ENCODE results near the gene VASN.

The VASN gene

DNA sequence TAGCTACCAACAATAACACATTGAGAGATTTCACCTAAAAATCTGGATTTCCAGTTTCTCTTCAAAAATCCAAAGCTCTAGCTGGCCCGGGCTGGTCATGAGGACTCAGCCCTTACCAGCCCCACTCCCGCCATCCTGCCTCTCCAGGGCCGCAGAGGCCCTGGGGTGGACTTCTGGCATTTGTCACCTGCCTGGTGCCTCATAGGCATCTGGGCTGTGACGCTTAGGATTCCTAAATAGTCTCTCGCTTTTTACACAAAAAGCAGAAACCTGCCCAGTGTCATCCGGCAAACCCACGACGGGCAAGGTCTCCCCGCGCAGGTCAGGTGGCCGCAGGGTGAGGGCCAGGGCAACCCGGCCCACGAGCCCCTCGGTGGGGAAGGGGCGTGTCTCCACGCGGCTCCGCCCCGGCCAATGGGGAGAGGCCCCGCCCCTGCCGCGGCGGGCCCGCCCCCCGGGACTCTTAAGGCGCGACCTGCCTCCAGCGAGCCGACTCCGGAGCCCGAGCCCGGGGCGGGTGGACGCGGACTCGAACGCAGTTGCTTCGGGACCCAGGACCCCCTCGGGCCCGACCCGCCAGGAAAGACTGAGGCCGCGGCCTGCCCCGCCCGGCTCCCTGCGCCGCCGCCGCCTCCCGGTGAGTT lies at the start of gene VASN:
Gene VASN, plus strand, starts transcription at position 492 of the 644 bp plus-strand sequence. CDS start 9,030 bp downstream, outside the sequence.
- Histone ChIP-seq H3K4me1 (ENCODE audit: control insufficient read depth, insufficient read depth, low read length, unreplicated experiment) (peaks cover 55% of the 10 kb centered on the region), H3K27ac (ENCODE audit: low read depth, low read length) (peak within 1 kb of the TSS; percentile 98), H3K79me2 (ENCODE audit: control insufficient read depth, insufficient read depth, low read length, unreplicated experiment) (peaks cover 43% of the 10 kb centered on the region)

GRCh38 chr16:4322121-4323052 lies 49.3 kb upstream of the VASN start:
- H3K4me1 ChIP-seq (ENCODE audit: control insufficient read depth, insufficient read depth, low read length, unreplicated experiment) = peaks cover 53% of the 10 kb centered on the region
- no peak overlapping the region for H2AFZ ChIP-seq (ENCODE audit: low read length, unreplicated experiment)
- H3K4me3 ChIP-seq (ENCODE audit: low read depth, low read length) = no peak overlapping the region
- H3K27ac ChIP-seq (ENCODE audit: low read depth, low read length) = no peak overlapping the region
- no peaks in the 10 kb centered on the region for H3K27me3 ChIP-seq (ENCODE audit: insufficient read depth, low read length)
- H3K79me2 ChIP-seq (ENCODE audit: control insufficient read depth, insufficient read depth, low read length, unreplicated experiment) = peaks cover 90% of the 10 kb centered on the region
- H3K36me3 ChIP-seq (ENCODE audit: insufficient read depth, low read length) = no peaks in the 10 kb centered on the region

More for the DNA sequence above, at the start of gene VASN:
- H3K36me3 ChIP-seq (ENCODE audit: insufficient read depth, low read length) = no peaks in the 10 kb centered on the region
- H3K27me3 ChIP-seq (ENCODE audit: insufficient read depth, low read length) = no peaks in the 10 kb centered on the region
- peak within 1 kb of the TSS; percentile 100 for H3K4me3 ChIP-seq (ENCODE audit: low read depth, low read length)
- no peak within 1 kb of the TSS for H2AFZ ChIP-seq (ENCODE audit: low read length, unreplicated experiment)

- peaks cover 87% of the 10 kb centered on the region for H3K79me2 ChIP-seq (ENCODE audit: control insufficient read depth, insufficient read depth, low read length, unreplicated experiment)
- peaks cover 49% of the 10 kb centered on the region for H3K4me1 ChIP-seq (ENCODE audit: control insufficient read depth, insufficient read depth, low read length, unreplicated experiment)
- no peak overlapping the region for H2AFZ ChIP-seq (ENCODE audit: low read length, unreplicated experiment)
Observed at GRCh38 chr16:4323071-4323844, 48.4 kb upstream of the VASN start.

GRCh38 chr16:4323845-4324488 lies 47.7 kb upstream of the VASN start:
- Histone ChIP-seq H3K4me3 (ENCODE audit: low read depth, low read length) (0 out of 2 replicates have a peak overlapping the region, but pooled peaks have one; percentile 23), H3K36me3 (ENCODE audit: insufficient read depth, low read length) (no peaks in the 10 kb centered on the region), H3K79me2 (ENCODE audit: control insufficient read depth, insufficient read depth, low read length, unreplicated experiment) (peaks cover 87% of the 10 kb centered on the region), H3K4me1 (ENCODE audit: control insufficient read depth, insufficient read depth, low read length, unreplicated experiment) (peaks cover 49% of the 10 kb centered on the region), H2AFZ (ENCODE audit: low read length, unreplicated experiment) (no peak overlapping the region), H3K27me3 (ENCODE audit: insufficient read depth, low read length) (no peaks in the 10 kb centered on the region), H3K27ac (ENCODE audit: low read depth, low read length) (no peak overlapping the region; the same call in 1 of the 2 replicates)

More at GRCh38 chr16:4323071-4323844, 48.4 kb upstream of the VASN start:
- no peaks in the 10 kb centered on the region for H3K27me3 ChIP-seq (ENCODE audit: insufficient read depth, low read length)
- no peak overlapping the region; the same call in 1 of the 2 replicates for H3K27ac ChIP-seq (ENCODE audit: low read depth, low read length)
- no peaks in the 10 kb centered on the region for H3K36me3 ChIP-seq (ENCODE audit: insufficient read depth, low read length)
- H3K4me3 ChIP-seq (ENCODE audit: low read depth, low read length) = no peak overlapping the region

DNA sequence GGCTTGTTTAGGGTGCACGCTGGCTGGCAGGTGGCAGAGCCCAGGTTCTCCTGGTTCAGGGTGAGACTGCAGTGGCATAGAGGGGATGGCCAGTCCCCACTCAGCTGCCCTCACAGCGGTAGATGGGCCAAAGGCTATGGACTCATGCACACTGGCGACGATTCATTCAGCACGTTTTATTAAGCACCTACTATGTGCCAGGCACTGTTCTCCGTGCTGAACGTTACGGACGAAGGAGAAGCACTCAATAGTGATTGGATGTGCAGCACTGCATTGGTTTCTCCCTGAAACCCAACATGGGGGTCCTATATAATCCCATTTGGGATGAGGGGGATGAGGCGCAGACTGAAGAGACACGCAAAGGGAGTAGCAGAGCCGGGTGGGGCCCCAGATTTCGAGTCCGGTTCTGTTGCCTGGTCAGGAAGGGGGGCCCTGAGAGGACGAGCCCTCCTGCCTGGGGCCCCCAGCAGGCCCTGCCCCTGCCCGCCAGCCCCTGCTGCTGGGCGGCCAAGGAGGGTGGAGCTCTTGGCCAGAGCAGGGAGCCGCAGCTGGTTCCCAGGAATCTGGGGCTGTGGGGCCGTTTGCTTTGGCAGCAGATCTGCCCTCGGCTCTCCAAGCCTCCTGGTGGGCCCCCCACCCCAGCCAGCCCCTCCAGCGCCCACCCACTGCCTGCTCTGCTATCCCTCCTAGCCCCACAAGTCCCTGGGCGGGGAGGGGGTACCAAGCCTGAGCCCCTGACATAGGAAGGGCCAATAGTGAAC lies 47.0 kb upstream of the VASN start:
- H2AFZ ChIP-seq (ENCODE audit: low read length, unreplicated experiment) = no peak overlapping the region
- H3K27me3 ChIP-seq (ENCODE audit: insufficient read depth, low read length) = no peaks in the 10 kb centered on the region
- peaks cover 87% of the 10 kb centered on the region for H3K79me2 ChIP-seq (ENCODE audit: control insufficient read depth, insufficient read depth, low read length, unreplicated experiment)
- H3K4me1 ChIP-seq (ENCODE audit: control insufficient read depth, insufficient read depth, low read length, unreplicated experiment) = peaks cover 44% of the 10 kb centered on the region
- no peaks in the 10 kb centered on the region for H3K36me3 ChIP-seq (ENCODE audit: insufficient read depth, low read length)
- H3K27ac ChIP-seq (ENCODE audit: low read depth, low read length) = no peak overlapping the region
- no peak overlapping the region for H3K4me3 ChIP-seq (ENCODE audit: low read depth, low read length)

GRCh38 chr16:4325253-4325758 lies 46.3 kb upstream of the VASN start:
- no peaks in the 10 kb centered on the region for H3K36me3 ChIP-seq (ENCODE audit: insufficient read depth, low read length)
- no peaks in the 10 kb centered on the region for H3K27me3 ChIP-seq (ENCODE audit: insufficient read depth, low read length)
- no peak overlapping the region for H3K4me3 ChIP-seq (ENCODE audit: low read depth, low read length)
- peaks cover 37% of the 10 kb centered on the region for H3K4me1 ChIP-seq (ENCODE audit: control insufficient read depth, insufficient read depth, low read length, unreplicated experiment)
- no peak overlapping the region for H2AFZ ChIP-seq (ENCODE audit: low read length, unreplicated experiment)
- H3K27ac ChIP-seq (ENCODE audit: low read depth, low read length) = no peak overlapping the region
- peaks cover 81% of the 10 kb centered on the region for H3K79me2 ChIP-seq (ENCODE audit: control insufficient read depth, insufficient read depth, low read length, unreplicated experiment)

DNA sequence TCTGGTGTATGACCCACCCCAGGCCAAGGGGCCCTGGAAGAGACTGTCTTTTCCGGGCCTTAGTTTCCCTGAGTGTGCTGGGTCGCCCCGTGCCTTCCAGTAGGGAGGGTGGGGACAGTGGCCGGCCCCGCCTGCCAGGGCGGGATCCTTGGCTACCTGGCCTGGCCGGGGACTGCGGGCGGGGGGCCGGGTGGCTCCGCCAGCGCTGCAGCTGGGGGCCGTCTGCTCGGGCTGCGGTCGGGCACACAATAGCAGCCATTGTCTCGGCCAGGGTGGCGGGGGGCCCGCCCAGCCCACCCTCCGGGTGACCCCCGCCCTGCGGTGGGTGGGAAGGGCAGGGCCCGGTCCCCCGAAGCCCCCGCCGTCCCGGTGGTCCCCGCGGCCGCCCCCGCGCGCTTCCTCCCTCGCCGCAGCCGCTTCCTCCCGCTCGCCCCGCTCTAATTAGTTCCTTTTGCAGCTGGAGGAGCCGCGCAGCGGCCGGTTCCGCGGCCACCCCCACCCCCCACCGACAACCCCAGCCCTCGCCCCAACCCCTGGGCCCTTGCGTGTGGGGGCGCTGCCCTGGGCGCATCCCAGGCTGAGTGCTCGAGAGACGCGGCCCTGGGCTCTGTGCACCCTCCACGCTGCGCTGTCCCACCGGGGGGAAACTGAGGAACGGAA lies 44.1 kb upstream of the VASN start:
- H3K27ac ChIP-seq (ENCODE audit: low read depth, low read length) = no peak overlapping the region
- H3K36me3 ChIP-seq (ENCODE audit: insufficient read depth, low read length) = no peaks in the 10 kb centered on the region
- peaks cover 27% of the 10 kb centered on the region for H3K4me1 ChIP-seq (ENCODE audit: control insufficient read depth, insufficient read depth, low read length, unreplicated experiment)
- no peak overlapping the region for H2AFZ ChIP-seq (ENCODE audit: low read length, unreplicated experiment)
- no peaks in the 10 kb centered on the region for H3K27me3 ChIP-seq (ENCODE audit: insufficient read depth, low read length)
- H3K4me3 ChIP-seq (ENCODE audit: low read depth, low read length) = peak overlapping the region; percentile 56
- peaks cover 67% of the 10 kb centered on the region for H3K79me2 ChIP-seq (ENCODE audit: control insufficient read depth, insufficient read depth, low read length, unreplicated experiment)

DNA sequence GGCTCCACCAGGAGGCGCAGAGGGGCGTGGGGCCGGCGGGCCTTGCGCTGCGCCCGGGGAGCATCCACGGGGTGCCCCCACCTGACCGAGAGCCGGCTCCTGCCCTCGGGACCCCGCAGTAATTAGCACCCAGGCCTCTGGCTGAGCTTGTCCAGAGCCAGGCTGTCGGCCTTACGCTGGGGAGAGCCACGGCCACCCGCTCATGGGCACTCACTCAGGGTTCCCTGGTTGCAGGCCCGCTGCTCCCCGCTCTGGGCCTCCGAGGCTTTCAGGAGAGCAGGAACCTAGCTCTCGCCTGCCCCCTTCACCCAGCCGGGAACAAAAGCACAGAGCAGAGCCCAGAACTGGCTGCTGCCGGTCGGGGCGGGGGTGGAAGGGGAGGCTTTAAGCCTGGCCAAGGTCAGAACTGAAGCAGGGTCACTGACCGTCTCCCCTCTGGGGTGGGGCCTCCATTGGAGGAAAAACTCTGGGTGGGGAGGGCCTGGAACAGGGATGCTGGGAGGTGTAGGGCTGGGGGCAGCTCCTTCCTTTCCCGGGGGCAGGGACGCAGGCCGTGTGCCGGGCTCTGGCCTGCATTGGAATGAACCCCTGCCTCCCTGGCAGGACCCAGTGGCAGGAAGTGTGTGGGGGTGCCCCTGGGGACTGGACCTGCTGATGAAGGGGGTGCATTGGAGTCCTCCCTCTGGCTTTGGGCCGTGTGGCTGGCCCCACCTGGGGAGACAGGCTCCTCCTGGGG lies 43.4 kb upstream of the VASN start:
- peak overlapping the region; percentile 20; the same call in 1 of the 2 replicates for H3K27ac ChIP-seq (ENCODE audit: low read depth, low read length)
- H2AFZ ChIP-seq (ENCODE audit: low read length, unreplicated experiment) = no peak overlapping the region
- peaks cover 27% of the 10 kb centered on the region for H3K4me1 ChIP-seq (ENCODE audit: control insufficient read depth, insufficient read depth, low read length, unreplicated experiment)
- no peaks in the 10 kb centered on the region for H3K27me3 ChIP-seq (ENCODE audit: insufficient read depth, low read length)
- H3K79me2 ChIP-seq (ENCODE audit: control insufficient read depth, insufficient read depth, low read length, unreplicated experiment) = peaks cover 64% of the 10 kb centered on the region
- H3K4me3 ChIP-seq (ENCODE audit: low read depth, low read length) = peak overlapping the region; percentile 56
- H3K36me3 ChIP-seq (ENCODE audit: insufficient read depth, low read length) = no peaks in the 10 kb centered on the region

All from ACC112 (cell line).